ENCODE data around the gene ANO1.
"Not testable (repeated sequence)": the region's sequence is repeated elsewhere in the genome, so short reads cannot be mapped to it uniquely, and the experiment has no call there.

Gene ANO1

DNA sequence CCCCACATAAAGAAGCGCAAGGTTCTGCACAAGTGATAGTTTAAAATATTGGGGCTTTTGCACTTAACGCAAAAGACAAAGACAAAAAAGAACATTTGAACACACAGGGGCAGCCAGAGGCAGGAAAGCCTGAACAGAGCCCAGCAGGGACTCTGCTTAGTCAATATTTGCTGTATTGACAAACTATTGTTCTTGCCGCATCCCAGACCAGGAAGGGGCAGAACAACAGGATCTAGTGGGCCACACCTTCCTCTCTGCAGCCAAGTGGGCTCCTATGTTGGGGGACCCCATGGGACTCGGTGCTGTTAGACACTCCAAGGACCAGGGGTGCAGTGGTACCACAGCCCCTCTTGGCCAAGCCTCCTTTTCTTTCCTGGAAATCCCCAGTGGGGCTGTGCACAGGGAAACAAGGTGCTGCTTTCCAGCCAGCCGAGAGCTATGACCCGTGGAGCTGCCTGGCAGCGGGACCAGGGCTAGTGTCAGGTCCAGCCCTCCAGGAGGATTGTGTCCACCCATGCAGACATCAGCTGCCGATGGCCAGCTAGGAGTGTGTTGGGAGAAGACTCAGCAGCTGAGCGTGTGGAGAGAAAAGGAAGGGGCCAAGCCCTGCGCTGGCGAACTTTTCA lies 43.3 kb upstream of the ANO1 start:
- Histone ChIP-seq H3K9me3 (ENCODE audit: control insufficient read depth, low read length) (no peaks in the 10 kb centered on the region), H3K79me2 (no peaks in the 10 kb centered on the region), H3K4me1 (no peaks in the 10 kb centered on the region), H3K27me3 (ENCODE audit: control insufficient read depth, insufficient read depth, low read length) (no peaks in the 10 kb centered on the region), H3K9ac (no peak overlapping the region), H3K4me3 (ENCODE audit: low read depth, low read length) (no peak overlapping the region), H3K27ac (no peak overlapping the region), H2AFZ (no peak overlapping the region), H3K4me2 (ENCODE audit: low read length) (no peak overlapping the region), H3K36me3 (ENCODE audit: control insufficient read depth, insufficient read depth, low read length) (no peaks in the 10 kb centered on the region)
- TF ChIP-seq, protein P1, sequence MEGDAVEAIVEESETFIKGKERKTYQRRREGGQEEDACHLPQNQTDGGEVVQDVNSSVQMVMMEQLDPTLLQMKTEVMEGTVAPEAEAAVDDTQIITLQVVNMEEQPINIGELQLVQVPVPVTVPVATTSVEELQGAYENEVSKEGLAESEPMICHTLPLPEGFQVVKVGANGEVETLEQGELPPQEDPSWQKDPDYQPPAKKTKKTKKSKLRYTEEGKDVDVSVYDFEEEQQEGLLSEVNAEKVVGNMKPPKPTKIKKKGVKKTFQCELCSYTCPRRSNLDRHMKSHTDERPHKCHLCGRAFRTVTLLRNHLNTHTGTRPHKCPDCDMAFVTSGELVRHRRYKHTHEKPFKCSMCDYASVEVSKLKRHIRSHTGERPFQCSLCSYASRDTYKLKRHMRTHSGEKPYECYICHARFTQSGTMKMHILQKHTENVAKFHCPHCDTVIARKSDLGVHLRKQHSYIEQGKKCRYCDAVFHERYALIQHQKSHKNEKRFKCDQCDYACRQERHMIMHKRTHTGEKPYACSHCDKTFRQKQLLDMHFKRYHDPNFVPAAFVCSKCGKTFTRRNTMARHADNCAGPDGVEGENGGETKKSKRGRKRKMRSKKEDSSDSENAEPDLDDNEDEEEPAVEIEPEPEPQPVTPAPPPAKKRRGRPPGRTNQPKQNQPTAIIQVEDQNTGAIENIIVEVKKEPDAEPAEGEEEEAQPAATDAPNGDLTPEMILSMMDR (IDR thresholded peaks at IDR 0.05), result no peak

DNA sequence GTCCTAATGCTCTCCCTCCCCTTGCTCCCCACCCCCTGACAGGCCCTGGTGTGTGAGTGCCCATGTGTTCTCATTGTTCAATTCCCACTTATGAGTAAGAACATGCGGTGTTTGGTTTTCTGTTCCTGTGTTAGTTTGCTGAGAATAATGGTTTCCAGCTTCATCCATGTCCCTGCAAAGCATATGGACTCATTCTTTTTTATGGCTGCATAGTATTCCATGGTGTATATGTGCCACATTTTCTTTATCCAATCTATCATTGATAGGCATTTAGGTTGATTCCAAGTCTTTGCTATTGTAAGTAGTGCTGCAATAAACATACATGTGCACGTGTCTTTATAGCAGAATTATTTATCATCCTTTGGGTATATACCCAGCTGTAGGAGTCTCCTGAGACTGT lies 42.5 kb upstream of the ANO1 start:
- not testable (repeated sequence) for H3K27ac ChIP-seq; H3K9me3 ChIP-seq (ENCODE audit: control insufficient read depth, low read length); H3K27me3 ChIP-seq (ENCODE audit: control insufficient read depth, insufficient read depth, low read length); H3K9ac ChIP-seq; H3K36me3 ChIP-seq (ENCODE audit: control insufficient read depth, insufficient read depth, low read length); H3K4me3 ChIP-seq (ENCODE audit: low read depth, low read length); H3K4me1 ChIP-seq; H2AFZ ChIP-seq; H3K79me2 ChIP-seq; H3K4me2 ChIP-seq (ENCODE audit: low read length)

DNA sequence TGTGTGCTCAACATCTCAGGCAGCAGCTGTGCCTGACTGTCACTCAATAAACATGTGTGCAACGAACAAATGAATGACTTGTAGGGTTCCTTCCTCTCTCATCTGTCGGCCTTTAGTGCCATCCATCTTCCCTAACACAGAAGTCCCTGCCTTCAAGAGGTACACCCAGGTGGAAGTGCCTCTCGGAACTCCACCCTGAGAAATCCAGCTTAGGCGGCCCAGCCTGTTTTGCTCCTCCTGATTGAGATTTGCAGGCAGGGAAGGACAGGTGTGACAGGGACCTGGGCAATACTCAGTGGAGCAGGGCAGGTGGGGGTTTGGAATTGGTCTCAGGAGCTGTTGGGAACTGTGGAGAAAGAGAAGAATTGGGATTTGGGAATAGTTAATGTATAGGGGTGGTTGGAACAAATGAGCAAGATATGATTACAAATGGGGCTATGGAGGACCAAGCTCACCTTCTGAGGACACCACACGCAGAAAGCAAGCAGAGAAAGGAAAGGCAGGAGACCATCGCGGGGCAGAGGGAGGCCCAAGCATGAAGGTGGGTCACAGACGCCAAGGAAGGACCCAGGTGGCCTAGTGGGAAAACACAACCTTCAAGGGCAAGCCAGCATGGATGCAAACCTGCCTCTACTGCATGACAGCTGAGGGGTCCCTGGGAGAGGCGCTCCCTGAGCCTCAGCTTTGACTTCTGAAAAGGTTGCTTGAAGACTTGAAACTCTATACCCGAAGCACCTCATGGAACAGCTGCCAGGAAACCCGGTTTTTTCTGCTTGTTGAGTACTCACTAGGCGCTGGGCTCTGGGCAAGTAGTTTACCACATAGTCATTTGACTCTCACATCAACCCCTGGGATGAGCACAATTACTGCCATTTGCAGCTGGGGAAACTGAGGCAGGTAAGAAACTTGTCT lies 40.9 kb upstream of the ANO1 start:
- Histone ChIP-seq H3K4me1 (no peaks in the 10 kb centered on the region), H3K9me3 (ENCODE audit: control insufficient read depth, low read length) (no peaks in the 10 kb centered on the region), H3K4me2 (ENCODE audit: low read length) (no peak overlapping the region), H3K27me3 (ENCODE audit: control insufficient read depth, insufficient read depth, low read length) (no peaks in the 10 kb centered on the region), H3K36me3 (ENCODE audit: control insufficient read depth, insufficient read depth, low read length) (no peaks in the 10 kb centered on the region), H3K4me3 (ENCODE audit: low read depth, low read length) (no peak overlapping the region), H3K9ac (no peak overlapping the region), H2AFZ (no peak overlapping the region), H3K27ac (no peak overlapping the region), H3K79me2 (no peaks in the 10 kb centered on the region)
- TF ChIP-seq, protein P1 (IDR thresholded peaks at IDR 0.05), result no peak

DNA sequence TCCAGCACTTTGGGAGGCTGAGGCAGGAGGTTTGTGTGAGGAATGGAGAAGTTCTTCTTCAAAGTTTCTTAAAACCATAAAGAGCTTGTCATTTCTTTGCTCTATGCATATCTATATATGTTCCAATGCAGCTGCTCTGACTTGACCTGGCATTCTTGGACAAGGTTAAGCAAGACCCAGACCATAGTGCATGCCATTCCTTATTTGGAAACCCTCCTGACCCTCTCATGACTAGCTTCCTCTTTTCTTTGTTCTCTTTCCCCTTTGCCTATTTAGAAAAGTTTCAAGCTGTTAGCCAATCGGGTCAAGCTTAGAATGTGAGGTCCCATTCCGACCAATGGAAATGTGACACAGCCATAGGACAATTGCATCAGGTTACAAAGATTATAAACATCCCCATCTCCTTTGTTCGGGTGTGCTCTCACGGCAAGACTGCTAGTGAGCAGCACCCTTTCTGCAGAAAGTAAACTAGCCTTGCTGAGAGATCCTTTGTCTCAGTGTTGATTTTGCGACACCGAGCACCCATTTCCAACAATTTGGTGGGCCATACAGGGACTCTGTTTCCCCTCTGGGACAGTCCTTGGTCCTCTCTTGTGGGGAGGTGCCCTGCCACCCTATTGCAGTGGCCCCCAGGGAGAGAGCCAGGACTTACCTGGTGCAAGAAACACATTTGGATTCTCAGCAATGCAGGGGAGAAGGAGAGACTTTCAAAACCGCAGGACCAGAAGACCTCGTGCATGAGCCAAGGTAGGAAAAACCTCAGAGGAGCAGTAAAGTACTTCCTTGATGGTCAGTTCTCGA lies 39.9 kb upstream of the ANO1 start:
- Histone ChIP-seq H3K9ac (no peak overlapping the region), H3K4me1 (no peaks in the 10 kb centered on the region), H3K4me2 (ENCODE audit: low read length) (no peak overlapping the region), H3K36me3 (ENCODE audit: control insufficient read depth, insufficient read depth, low read length) (no peaks in the 10 kb centered on the region), H3K79me2 (no peaks in the 10 kb centered on the region), H3K4me3 (ENCODE audit: low read depth, low read length) (no peak overlapping the region), H3K9me3 (ENCODE audit: control insufficient read depth, low read length) (no peaks in the 10 kb centered on the region), H2AFZ (no peak overlapping the region), H3K27ac (no peak overlapping the region), H3K27me3 (ENCODE audit: control insufficient read depth, insufficient read depth, low read length) (no peaks in the 10 kb centered on the region)
- TF ChIP-seq, protein P1 (IDR thresholded peaks at IDR 0.05), result no peak

DNA sequence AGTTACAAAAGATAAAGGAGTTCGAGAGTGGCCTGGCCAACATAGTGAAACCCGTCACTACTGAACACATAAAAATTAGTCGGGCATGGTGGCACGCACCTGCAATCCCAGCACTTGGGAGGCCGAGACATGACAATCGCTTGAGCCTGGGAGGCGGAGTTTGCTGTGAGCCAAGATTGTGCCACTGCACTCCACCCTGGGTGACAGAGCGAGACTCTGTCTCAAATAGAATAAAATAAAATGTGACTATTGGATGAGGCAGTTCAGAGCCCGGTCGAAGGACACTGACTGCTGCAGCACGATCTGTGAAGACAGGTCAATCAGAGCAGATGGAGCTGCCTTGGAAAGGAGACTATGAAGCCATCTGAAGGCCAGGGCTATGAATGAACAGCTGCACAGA lies 37.7 kb upstream of the ANO1 start:
- TF ChIP-seq, protein P1 (IDR thresholded peaks at IDR 0.05), result no peak
- Histone ChIP-seq H3K27me3 (ENCODE audit: control insufficient read depth, insufficient read depth, low read length) (no peaks in the 10 kb centered on the region), H3K4me3 (ENCODE audit: low read depth, low read length) (no peak overlapping the region), H3K9ac (no peak overlapping the region), H3K4me2 (ENCODE audit: low read length) (no peak overlapping the region), H3K79me2 (no peaks in the 10 kb centered on the region), H3K27ac (no peak overlapping the region), H3K36me3 (ENCODE audit: control insufficient read depth, insufficient read depth, low read length) (no peaks in the 10 kb centered on the region), H3K9me3 (ENCODE audit: control insufficient read depth, low read length) (peaks cover 3% of the 10 kb centered on the region), H2AFZ (no peak overlapping the region), H3K4me1 (no peaks in the 10 kb centered on the region)

Measured in parathyroid adenoma (tissue), 2 donors.